DND-41 (cell line): ENCODE measurements around the gene PCK1.

Source experiments
- ATAC-seq: fragments of 200-7000 bp; cut with Tn5 transposase; 3 replicates; pipeline ENCODE4 v1.9.1; 2021; ENCODE audit warnings: low read depth; ENCODE audit not compliant: insufficient read depth
- DNase-seq: peaks from one replicate; pipeline ENCODE4 v3.0.0-alpha.2; 2020
- H2AFZ ChIP-seq: 2 replicates; pipeline ENCODE4 v1.6.0; 2012; ENCODE audit warnings: low read depth, low read length
- H3K27ac ChIP-seq: 2 replicates; pipeline ENCODE4 v1.5.1; 2012; ENCODE audit warnings: low read length, inconsistent platforms
- H3K27me3 ChIP-seq: fragments of 200-600 bp; sonication (generic); 2 replicates; pipeline ENCODE4 v1.6.0; 2012; ENCODE audit warnings: low read length, mild to moderate bottlenecking, inconsistent platforms; ENCODE audit not compliant: insufficient read depth, poor library complexity
- H3K36me3 ChIP-seq: 2 replicates; pipeline ENCODE4 v1.5.1; 2012; ENCODE audit warnings: low read length, inconsistent platforms; ENCODE audit not compliant: insufficient read depth
- H3K4me1 ChIP-seq: 2 replicates; pipeline ENCODE4 v1.5.1; 2012; ENCODE audit warnings: mild to moderate bottlenecking, low read length; ENCODE audit not compliant: insufficient read depth
- H3K4me2 ChIP-seq: 2 replicates; pipeline ENCODE4 v1.6.0; 2012; ENCODE audit warnings: mild to moderate bottlenecking, moderate library complexity, low read length, inconsistent platforms; ENCODE audit not compliant: insufficient read depth
- H3K4me3 ChIP-seq, 2 experiments: fragments of 200-600 bp in 1 of 2; shearing (Covaris generic) in 1 of 2; 2 replicates each; pipeline ENCODE4 v1.5.1; 2012 to 2016; ENCODE audit warnings: inconsistent platforms in 2 of 2, low read length in 2 of 2, mild to moderate bottlenecking in 2 of 2, low read depth in 1 of 2, moderate library complexity in 1 of 2
- H3K79me2 ChIP-seq: 2 replicates; pipeline ENCODE4 v1.6.0; 2012; ENCODE audit warnings: low read length, inconsistent platforms; ENCODE audit not compliant: insufficient read depth
- H3K9ac ChIP-seq: 2 replicates; pipeline ENCODE4 v1.6.0; 2012; ENCODE audit warnings: low read depth, mild to moderate bottlenecking, inconsistent platforms, low read length, moderate library complexity
- H3K9me3 ChIP-seq: 2 replicates; pipeline ENCODE4 v1.5.1; 2012; ENCODE audit warnings: low read length, moderate library complexity, mild to moderate bottlenecking, inconsistent platforms; ENCODE audit not compliant: insufficient read depth, severe bottlenecking
- H4K20me1 ChIP-seq: 2 replicates; pipeline ENCODE4 v1.6.0; 2012; ENCODE audit warnings: low read length; ENCODE audit not compliant: insufficient read depth
- CTCF ChIP-seq: IDR thresholded peaks from 2 replicates; pipeline ENCODE4 v1.5.1; 2012; ENCODE audit warnings: borderline replicate concordance, low read length, moderate library complexity, mild to moderate bottlenecking; ENCODE audit not compliant: poor library complexity, severe bottlenecking; ENCODE audit errors: extremely low read depth
- EZH2 ChIP-seq: IDR thresholded peaks from 3 replicates; pipeline ENCODE4 v1.6.1; 2012; ENCODE audit warnings: borderline replicate concordance, low read depth, mild to moderate bottlenecking, moderate library complexity, low read length, inconsistent platforms; ENCODE audit not compliant: severe bottlenecking

PCK1 gene

GRCh38 chr20:57580478-57581201, 19.7 kb downstream of the PCK1 start:
- Histone ChIP-seq H3K9ac (no peak overlapping the region), H3K4me2 (no peak overlapping the region), H3K9me3 (no peaks in the 10 kb centered on the region), H3K27ac (no peak overlapping the region), H3K36me3 (no peaks in the 10 kb centered on the region), H3K4me3 (no peak overlapping the region), H3K79me2 (no peaks in the 10 kb centered on the region), H3K27me3 (peaks cover 26% of the 10 kb centered on the region), H4K20me1 (peaks cover 20% of the 10 kb centered on the region), H3K4me1 (no peaks in the 10 kb centered on the region), H2AFZ (no peak overlapping the region)
- TF ChIP-seq CTCF (no peak), EZH2 (no peak)
- DNase-seq (no peak), ATAC-seq (no peak)

GRCh38 chr20:57581202-57582028, 20.5 kb downstream of the PCK1 start:
- H3K9me3 ChIP-seq = no peaks in the 10 kb centered on the region
- no peaks in the 10 kb centered on the region for H3K36me3 ChIP-seq
- no peak overlapping the region for H3K9ac ChIP-seq
- H2AFZ ChIP-seq = no peak overlapping the region
- no peak for DNase-seq
- H3K27me3 ChIP-seq = peaks cover 22% of the 10 kb centered on the region
- no peak overlapping the region for H3K4me3 ChIP-seq
- H3K27ac ChIP-seq = no peak overlapping the region
- TF ChIP-seq EZH2 = no peak
- TF ChIP-seq CTCF = no peak
- peaks cover 20% of the 10 kb centered on the region; the same call in 1 of the 2 replicates for H4K20me1 ChIP-seq
- no peak for ATAC-seq
- H3K4me1 ChIP-seq = no peaks in the 10 kb centered on the region
- no peak overlapping the region for H3K4me2 ChIP-seq
- no peaks in the 10 kb centered on the region for H3K79me2 ChIP-seq

GRCh38 chr20:57582029-57582378, 21.1 kb downstream of the PCK1 start:
- Histone ChIP-seq H3K36me3 (no peaks in the 10 kb centered on the region), H3K27ac (no peak overlapping the region), H3K79me2 (no peaks in the 10 kb centered on the region), H4K20me1 (peaks cover 20% of the 10 kb centered on the region; the same call in 1 of the 2 replicates), H3K4me2 (no peak overlapping the region), H3K9me3 (no peaks in the 10 kb centered on the region), H3K4me1 (no peaks in the 10 kb centered on the region), H3K9ac (no peak overlapping the region), H3K27me3 (peaks cover 19% of the 10 kb centered on the region), H2AFZ (no peak overlapping the region), H3K4me3 (no peak overlapping the region)
- no peak for TF ChIP-seq EZH2
- TF ChIP-seq CTCF = no peak
- DNase-seq (no peak), ATAC-seq (no peak)
